IPS DF 4.7 (cell line): ENCODE data around the gene SEC16A.

Source experiments
- DNase-seq: peaks from one replicate; pipeline ENCODE4 v3.0.0-alpha.2; 2013; ENCODE audit warnings: low spot score; ENCODE audit errors: extremely low read depth

The SEC16A gene

GRCh38 chr9:136482793-136483588, at the start of gene SEC16A:
Gene SEC16A (minus strand): TSS chr9:136483040. CDS start chr9:136477615, 5,425 bp downstream.
- peak; percentile 33 for DNase-seq

GRCh38 chr9:136531904-136532798, 49.3 kb upstream of the SEC16A start:
- DNase-seq, result no peak

DNA sequence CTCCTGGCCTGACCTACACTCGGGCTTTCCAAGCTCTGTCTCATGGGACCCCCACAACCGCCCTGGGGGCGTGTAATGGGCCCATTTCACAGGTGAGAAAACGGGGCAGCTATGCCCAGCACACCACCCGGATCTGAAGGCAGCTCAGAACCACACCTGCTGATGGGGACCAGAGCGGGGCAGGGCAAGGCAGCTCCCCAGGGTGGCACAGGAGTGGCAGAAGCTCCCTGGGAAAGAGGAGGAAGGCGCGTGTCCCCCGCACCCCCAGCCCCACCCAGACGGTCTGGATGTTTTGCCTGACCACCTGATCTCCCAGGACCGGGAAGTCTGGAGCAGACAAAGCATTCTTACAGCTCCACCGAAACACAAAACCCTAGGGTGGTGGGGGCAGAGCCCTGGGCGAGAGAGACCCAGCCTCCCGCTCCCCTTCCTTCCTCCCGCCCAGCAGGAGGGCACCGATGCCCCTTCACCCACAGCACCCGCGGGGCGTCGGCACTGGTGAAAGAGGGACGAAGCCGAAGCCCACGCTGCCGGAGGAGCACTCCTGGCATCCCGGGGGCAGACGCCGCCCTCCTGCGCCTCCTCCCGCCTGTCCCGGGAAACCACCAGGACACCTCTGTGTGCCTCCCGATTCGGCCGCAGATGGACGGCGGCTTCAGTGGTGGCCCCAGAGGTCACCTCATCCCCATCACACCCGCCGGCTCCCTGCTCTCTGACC, 48.5 kb upstream of the SEC16A start:
- DNase-seq, result no peak

- DNase-seq, result no peak
Measured at GRCh38 chr9:136530461-136531089, 47.7 kb upstream of the SEC16A start.

- no peak for DNase-seq
Measured at GRCh38 chr9:136529516-136530460, 46.9 kb upstream of the SEC16A start.

GRCh38 chr9:136528716-136529341, 46.0 kb upstream of the SEC16A start:
- DNase-seq, result no peak

GRCh38 chr9:136527721-136528710, 45.2 kb upstream of the SEC16A start:
- no peak for DNase-seq

GRCh38 chr9:136527131-136527530, 44.3 kb upstream of the SEC16A start:
- no peak for DNase-seq

DNA sequence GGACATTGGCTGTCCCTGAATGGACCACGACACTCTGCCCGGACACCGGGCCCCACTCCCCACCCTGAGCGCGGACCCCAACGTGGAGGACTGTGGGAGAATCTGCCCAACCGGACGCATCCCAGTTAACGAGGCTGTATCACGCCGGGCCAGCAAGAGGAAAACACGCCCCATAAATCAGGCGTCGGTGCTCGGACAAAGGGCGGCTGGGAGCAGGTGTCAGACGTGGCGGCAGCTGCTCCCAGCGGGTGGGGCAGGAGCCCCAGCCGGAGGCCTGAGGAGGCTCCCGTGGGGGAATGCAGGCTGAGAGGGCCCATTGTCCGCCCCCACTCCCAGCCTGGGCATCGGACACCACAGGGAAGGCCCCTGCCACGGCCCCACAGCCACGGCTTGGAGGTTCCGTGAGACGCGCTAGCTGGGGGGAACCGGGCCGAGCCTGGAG, 43.8 kb upstream of the SEC16A start:
- no peak for DNase-seq

GRCh38 chr9:136525841-136526499, 43.1 kb upstream of the SEC16A start:
- no peak for DNase-seq

- DNase-seq, result no peak
Measured at GRCh38 chr9:136525207-136525606, 42.4 kb upstream of the SEC16A start.

DNA sequence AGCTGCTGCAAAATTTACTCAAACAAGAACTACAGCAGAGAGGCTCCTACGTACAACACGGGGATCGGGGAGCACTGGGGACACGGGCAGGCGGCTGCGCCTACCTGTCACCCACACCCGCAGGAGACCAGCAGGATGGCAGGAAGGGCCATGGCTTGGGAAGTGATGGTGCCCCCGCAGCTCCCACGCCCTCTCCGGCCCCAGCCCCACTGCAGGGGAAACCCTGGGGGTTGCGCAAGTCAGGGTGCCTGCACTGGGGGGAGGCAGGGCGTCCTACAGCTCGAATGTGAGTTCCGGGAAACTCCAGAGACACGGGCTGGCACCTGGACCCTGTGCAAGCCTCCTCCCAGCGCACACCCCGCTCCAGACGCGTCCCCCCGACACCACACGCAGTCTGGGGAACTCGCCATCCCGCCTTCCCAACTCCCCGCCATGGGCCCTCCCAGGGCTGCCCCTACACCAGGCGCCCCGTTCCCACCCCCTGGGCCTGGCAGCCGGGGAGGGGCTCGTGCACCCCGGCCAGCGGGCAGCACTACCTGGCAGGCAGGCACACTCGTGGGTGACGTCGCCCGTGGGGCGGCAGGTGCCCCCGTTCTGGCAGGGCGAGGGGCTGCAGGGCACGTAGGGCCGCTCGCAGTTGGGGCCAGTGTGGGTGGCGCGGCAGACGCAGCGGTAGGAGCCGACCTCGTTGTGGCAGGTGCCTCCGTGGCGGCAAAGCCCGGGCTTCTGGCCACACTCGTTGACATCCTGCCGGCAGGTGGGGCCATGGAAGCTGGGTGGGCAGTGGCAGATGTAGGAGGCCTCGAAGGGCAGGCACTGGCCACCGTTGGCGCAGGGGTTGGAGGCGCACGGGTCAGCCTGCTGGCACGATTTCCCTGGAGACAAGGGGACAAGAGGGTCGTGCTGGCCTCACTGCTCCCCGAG, 39.7 kb upstream of the SEC16A start:
- no peak for DNase-seq

DNA sequence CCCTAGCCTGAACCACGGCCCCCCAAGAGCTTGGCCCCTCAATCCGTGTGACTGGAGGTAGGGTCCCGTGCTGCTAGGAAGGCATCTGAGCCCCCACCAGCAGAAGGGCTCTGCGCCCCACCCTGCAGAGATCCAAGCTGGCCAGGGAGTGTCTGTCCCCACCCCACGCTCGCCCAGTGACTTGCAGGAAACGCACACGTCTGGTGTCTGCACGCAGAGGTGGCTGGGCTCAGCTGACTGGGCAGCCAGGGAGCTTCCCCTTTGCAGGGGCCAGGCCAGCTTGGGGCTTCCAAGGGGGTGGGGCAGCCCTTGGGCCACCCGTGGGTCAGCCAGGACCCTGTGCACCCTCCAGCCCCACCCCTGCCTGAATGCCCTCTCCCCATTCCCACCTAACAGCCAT, 38.7 kb upstream of the SEC16A start:
- DNase-seq, result no peak

GRCh38 chr9:136520053-136520540, 37.3 kb upstream of the SEC16A start:
- no peak for DNase-seq

- DNase-seq, result no peak
Measured at GRCh38 chr9:136519263-136520052, 36.6 kb upstream of the SEC16A start.

GRCh38 chr9:136518623-136519022, 35.8 kb upstream of the SEC16A start:
- no peak for DNase-seq
